ENCODE measurements around the gene TPPP2.

- TF ChIP-seq POLR2AphosphoS5 (IDR thresholded peaks at IDR 0.05) (no peak), CTCF (IDR thresholded peaks at IDR 0.05; ENCODE audit: poor library complexity, severe bottlenecking) (peak; percentile 55), EP300 (conservative IDR thresholded peaks at IDR 0.05; ENCODE audit: poor library complexity, severe bottlenecking) (no peak), EZH2 (IDR thresholded peaks at IDR 0.05; ENCODE audit: borderline replicate concordance, insufficient read depth, low read length, poor library complexity, severe bottlenecking) (no peak), TAF1 (IDR thresholded peaks at IDR 0.05; ENCODE audit: low read depth) (no peak), RAD21 (conservative IDR thresholded peaks at IDR 0.05) (peak; percentile 57), REST (IDR thresholded peaks at IDR 0.05; ENCODE audit: borderline replicate concordance) (no peak)
These were observed 37.0 kb downstream of the TPPP2 start for GRCh38 chr14:21066882-21067502.

All from neural cell (in vitro differentiated cells).